DMS153 (cell line): ENCODE data around the gene CASTOR1.
"Not testable (repeated sequence)": the region's sequence is repeated elsewhere in the genome, so short reads cannot be mapped to it uniquely, and the experiment has no call there.

Experiments used
- DNase-seq: peaks from one replicate; lab custom pipeline; 2025; lab: John Stamatoyannopoulos, UW

Gene CASTOR1

DNA sequence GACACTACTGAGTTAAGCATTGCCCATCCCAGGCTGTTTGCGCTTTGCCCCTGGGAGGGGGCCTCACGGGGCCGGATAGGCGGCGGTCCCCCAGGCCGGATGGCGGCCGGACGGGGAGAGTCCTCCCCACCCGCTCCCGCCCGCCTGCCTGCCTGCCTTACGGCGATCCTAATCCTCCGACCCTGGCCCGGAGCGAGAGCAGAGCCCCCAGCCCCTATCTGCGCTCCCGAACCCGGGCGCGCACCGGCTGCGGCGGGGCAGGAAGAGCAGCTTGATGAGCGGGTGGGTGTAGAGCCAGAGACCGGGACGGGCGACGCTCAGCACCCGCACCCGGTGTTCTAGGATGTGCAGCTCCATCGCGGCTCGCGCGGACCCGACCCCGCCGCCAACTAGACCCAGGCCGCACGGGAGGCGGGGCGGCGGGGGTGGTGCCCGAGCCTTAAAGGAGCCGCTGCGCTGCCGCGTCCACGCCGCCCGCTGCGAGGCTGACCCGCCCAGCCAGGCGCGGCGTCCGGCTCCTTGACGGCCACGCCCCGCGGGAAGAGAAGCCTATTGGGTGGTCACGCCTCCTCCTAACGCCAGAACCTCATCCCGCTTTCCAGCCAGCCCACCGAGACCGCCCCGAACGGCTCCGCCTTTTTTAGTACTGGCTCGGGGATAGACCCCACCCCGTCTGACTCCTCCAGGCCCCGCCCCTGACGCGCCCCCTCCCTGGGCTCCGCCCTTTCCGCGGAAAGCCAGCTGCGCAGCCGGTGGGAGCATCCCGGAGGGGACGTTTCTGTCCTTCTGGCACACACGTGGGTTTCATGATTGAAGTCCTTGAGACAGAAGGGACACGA lies at the start of gene CASTOR1:
Gene CASTOR1 (minus strand): TSS at position 365 of the 839 bp plus-strand sequence. CDS start 8 bp downstream, at position 357.
- DNase-seq: peak; percentile 95

DNA sequence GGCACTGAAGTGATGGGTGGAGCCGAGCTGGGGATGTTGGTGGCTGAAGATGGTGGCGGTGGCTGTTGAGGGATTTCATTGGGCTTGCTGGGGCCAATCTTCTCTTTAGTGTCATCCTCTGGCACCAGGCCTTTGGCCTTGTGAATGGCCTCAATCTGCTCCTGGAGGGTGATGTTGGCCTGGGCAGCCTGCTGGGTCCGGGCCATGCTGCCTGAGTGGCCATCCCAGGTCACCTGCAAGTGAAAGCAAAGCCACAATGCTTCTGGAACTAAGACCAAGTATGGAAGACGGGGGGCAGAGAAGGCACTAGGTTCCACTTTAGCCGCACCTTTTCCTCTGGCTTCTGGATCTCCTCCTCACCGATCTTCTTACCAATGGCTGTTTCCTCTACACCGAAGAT lies 49.5 kb upstream of the CASTOR1 start:
- no peak for DNase-seq

DNA sequence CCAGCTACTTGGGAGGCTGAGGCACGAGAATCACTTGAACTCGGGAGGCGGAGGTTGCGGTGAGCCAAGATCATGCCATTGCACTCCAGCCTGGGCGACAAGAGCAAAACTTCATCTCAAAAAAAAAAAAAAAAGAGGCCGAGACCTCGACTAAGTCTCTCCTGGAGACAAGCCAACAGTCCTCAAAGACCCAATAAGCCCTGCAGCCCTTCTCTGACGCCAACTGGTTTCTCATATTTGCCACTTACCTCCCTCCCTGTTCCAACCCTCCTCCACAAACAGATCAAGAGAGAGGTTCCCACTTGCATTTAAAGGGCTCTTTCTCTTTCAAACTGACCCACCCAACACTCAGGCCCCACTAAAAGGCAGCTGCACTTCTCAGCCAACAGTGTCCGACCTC lies 49.0 kb upstream of the CASTOR1 start:
- not testable (repeated sequence) for DNase-seq

DNA sequence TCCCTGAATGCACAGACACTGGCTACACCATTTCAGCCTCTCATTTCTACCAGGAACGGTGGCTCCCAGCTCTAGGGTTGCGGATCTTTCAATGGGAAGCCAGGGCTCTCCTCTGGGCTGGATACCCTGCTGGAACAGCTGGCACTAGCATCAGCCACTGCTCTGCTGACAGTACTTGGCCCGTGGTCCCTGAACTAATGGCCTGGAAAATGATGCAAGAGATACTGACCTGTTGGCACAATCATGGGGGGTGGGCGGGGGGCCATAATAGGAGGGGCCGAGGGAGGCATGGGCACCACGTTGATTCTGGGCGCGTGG lies 48.1 kb upstream of the CASTOR1 start:
- DNase-seq: no peak

DNA sequence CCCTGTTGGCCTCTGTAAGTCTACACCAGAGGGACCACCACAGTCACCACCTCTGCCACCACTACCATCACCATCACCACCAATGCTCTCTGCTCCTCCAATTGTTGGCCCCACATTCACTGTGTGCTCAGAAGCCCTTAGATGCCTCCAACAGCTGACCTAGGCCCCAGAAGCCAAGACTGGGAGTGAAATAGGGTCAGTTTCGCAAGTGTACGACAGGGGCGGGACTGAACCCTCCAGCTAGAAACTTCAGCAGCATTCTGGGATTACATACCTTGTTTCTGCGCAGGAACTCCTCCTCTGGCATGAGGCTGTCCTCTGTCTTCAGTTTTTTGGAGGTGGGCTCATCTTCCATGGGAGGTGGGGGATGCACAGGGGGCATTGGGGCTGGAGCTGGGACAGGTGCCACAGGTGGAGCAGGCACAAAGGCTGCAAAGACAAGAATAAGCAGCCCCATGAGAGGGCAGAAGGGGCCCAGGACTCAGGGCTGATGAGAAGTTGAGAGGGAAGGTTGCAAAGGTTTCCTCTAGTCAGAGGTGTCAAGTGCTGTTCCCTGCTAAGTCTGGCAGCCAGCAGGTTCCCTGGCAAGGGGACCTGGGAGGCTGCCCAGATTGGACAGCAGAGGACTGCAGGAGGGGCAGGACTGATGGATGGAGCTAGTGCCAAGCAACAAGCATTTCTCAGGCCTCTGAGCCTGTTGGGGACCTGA lies 47.6 kb upstream of the CASTOR1 start:
- no peak for DNase-seq

DNA sequence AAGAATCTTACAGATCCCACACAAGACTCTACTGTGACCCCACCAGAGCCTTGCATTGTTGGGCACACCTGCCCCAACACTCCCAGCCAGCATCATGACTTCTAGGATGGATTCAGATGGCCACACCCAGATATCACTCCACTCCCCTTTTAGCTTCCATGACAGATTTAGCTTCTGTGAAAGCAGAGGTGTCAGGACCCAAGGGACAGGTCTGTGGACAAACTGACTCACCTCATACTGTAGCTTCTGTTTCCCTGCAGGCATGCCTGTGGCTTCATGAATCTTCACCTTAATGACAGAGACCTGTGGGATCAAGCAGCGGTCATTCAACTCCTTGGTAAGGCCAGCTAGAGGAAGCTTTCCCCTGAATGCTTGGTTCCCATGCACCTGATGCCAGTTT lies 45.9 kb upstream of the CASTOR1 start:
- DNase-seq: no peak

DNA sequence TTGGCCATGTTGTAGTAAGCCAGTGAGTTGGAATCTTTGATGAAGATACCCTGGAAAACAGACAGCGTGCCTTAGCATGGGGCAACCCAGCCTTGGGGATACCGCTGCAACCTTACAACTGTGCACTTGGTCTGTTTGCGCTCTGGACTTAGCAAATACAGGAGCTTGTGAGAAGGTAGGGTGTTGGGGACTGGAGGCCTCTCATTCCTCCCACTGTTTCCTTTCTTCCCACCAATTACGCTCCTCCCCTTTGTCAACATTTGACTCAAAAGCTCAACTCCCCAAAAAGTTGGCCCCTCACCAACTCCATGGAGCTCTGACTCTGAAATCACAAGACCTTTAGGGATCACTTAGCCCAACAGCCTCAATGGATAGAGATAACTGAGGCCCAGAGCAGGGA lies 45.3 kb upstream of the CASTOR1 start:
- no peak for DNase-seq

DNA sequence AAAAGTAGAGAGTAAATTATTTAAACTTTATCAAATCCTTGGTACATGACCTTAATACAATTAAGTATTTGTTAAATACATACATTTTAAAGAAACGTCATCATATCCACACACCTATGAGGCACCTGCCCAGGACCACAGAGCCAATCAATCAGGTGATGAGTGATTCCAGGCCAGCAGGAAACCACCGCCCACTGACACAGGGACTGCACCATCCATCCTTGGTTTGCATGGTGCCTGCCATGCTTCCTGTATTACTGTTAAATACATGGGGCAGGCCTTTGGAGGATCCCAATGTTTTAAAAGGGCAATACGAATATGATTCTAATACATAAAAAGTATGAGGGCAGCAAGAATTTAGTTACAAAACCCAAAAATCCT lies 44.4 kb upstream of the CASTOR1 start:
- no peak for DNase-seq

DNA sequence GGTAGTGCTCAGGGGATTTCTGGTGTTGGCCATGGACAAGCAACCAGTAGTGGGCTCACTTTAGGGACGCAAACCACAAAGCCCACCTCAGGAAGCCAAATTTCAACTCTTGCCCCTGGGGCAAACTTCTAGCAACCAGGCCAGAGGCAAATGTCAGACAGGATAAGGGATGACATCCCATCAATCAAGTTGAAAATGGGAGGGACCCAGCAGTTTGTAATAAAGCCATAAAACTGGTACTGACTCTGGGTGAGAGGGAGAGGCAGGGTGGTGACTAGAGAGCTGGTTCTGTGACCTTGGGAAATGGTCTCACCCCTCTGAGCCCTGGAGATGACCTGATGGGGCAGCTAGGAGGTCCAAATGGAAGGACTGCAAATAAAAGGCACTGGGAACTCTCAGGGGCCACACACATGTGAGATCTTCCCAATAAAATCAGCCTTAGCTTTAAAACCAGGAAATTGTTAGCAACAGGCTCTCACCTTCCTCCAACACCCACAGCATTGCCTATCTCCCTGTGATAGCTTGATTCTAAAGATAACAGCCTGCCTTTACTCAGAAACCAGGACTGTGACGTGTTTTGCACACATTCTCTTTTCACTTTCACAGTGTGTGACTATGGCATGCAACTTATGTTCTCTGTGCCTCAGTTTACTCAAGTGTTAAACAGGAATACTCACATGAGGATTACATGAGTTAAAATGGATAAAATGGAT lies 43.8 kb upstream of the CASTOR1 start:
- no peak for DNase-seq

DNA sequence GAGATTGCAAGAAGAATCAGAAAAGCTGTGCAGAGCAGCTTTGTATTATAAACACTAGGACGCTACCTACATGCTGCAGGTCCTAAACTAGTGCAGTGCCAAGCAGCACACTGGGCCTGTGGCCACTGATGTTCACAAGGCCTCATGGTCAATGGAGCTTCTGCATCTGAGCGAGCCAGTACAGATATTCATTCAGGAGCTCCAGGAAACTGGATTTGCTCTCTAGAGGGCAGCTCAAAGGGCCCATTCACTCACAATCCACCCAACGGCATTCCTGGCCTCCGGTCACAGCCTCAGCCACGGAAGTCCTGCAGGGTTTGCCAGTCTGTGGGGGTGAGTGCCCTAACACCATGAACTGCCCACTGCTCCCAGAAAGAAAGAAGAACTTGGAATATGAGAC lies 43.2 kb upstream of the CASTOR1 start:
- DNase-seq: no peak

DNA sequence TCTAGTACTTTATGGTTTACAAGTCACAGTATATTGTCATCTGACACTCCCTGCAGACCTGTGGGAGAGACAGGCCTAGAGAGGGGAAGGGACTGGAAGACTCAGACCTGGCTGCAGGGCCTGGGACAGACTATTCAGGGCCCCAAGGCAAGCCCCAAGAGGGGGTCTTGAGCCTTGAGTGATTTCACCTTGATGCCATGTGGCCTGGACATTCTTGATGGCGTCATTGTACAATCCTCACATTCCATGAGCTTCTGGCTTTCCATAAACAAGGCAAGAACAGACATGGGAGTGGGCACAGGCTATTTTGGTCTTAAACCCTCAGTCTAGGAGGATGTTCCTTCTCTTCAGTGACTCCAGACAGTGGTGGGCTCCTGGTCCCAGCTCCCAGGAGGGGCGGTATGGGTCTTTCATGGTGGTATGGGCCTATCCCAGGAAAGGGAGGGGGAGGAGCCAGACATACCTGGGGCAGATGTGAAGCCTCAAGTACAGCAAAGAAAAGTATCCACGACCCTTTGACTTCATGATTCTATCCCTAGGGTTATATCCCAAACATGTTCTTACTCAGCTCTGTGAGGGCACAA lies 39.3 kb upstream of the CASTOR1 start:
- no peak for DNase-seq

DNA sequence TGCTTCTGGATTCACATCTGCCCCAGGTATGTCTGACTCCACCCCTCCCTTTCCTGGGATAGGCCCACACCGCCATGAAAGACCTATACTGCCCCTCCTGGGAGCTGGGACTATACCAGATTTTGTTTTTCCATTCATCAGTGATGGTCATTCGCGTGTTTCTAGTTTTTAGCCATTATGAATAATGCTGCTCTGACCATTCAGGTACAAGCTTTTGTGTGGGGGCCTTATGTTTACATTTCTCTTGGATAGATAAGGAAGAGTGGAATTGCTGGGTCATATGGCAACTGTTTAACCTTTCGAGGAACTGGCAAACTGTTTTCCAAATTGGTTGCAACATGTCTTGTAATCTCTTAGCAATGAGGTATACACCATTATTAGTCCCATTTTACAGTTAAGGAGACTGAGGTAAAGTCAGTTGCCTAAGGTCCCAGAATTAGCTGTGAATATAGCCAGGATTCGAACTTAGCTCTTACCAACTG lies 38.6 kb upstream of the CASTOR1 start:
- no peak for DNase-seq

DNA sequence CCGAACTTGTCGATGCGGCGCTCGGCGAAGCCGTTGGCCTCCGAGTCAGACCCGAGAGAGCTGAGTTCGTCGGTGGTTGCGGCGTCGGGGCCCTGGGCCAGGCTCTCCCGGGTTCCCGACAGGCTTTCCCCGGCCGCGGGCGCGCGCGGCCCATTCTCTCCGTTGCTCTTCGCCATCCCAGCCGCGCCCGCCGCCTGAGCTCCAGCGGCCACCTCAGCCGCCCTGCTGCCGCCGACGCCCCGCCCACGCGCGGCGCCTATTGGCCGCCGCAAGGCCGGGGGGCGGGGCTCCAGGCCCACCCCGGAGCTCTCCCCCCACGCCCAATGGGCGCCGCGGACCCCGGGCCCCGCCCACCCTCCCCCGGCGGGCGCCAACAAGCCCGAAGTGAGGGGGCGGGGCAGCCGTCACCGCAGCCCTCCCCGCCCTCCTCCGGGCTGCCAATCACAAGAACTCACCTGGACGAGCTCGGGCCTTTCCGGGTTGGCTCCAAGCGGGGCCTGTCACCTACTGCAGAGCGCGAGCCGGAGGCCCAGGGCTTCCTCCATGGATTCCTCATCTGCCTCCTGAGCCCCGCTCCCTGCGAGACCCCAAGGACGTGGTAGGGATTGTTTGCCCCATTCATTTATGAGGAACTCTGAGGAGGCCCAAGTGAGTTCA lies 37.5 kb upstream of the CASTOR1 start, which contains the start of gene TBC1D10A:
Gene TBC1D10A (minus strand): TSS at position 236 of the 657 bp plus-strand sequence. CDS start 60 bp downstream, at position 176.
- DNase-seq: peak; percentile 89

DNA sequence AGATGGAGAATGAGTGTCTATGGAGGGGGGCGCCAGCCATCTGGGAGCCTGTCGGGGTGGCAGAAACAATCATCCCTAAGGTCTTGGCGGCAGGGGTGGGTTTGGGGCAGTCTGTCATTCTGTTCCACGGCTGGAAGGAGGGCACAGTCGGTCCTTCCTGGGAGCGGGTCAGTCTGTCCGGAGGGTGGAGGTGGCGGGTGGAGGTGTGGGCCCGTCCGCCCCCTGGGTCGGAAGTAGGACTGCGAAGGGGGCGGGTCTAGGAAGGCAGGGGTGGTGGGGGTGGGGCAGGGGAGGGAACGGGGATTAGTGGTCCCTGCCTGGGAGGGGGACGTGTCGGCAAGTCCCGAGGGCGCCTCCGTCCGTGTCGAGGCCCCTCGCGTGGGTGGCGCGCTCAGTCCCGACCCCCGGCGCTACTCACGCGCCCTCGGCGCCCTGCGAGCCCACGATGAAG lies 37.0 kb upstream of the CASTOR1 start:
- DNase-seq: no peak

DNA sequence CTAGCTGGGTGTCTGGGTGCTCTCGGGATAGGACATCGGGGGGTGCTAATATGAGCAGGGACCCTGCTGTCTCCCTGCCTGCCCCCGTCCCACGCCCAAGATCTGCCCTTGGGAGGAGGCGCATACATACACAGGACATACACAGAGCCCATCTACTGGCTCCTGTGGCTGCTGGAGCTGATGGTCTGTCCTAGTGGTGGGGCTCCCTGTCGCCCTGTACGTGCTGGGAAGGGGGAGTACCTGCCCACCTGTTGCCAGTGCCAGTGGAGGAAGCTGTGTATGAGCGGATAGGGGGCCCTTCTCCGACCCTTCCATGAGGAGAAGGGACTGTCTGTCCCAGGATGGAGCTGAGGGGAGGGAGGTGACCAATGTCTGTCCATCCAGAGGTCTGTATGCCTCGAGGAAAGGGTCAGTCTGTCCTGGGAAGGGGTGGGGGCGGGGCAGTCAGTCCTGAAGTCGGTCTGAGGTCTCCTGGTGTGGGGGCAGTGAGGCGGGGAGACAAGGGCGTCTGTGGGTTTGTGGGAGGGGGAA lies 36.5 kb upstream of the CASTOR1 start:
- DNase-seq: no peak

DNA sequence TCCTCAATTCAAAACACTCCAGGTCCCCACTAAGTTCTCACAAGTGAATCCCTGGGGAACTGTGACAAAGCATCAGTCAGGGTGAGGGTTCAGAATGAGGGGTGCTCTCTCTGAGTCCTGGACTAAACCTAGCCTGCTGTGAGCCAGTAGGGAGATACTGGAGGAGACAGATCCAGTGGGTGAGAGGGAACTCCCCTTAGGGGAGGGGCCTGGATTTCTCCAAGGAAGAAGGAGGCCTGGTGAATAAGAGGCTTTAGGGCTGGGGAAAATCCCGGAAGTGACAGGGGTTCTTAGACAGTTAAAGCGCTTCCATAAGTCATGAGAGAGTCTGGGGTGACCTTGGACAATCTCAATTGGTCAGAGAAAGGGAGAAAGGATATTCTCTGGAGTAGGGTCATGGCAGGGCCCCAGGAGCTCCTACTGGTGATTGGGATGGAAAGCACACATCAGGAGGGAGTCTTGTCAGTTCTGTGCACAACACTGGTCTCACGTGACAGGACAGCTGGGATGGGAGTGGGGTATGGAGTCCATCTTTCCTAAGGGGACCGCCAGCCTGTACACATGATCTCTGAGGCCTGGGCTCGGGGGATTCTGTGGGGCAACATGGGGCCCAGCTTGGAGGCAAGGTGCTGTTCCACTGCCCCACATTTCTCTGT lies 35.9 kb upstream of the CASTOR1 start:
- no peak for DNase-seq

DNA sequence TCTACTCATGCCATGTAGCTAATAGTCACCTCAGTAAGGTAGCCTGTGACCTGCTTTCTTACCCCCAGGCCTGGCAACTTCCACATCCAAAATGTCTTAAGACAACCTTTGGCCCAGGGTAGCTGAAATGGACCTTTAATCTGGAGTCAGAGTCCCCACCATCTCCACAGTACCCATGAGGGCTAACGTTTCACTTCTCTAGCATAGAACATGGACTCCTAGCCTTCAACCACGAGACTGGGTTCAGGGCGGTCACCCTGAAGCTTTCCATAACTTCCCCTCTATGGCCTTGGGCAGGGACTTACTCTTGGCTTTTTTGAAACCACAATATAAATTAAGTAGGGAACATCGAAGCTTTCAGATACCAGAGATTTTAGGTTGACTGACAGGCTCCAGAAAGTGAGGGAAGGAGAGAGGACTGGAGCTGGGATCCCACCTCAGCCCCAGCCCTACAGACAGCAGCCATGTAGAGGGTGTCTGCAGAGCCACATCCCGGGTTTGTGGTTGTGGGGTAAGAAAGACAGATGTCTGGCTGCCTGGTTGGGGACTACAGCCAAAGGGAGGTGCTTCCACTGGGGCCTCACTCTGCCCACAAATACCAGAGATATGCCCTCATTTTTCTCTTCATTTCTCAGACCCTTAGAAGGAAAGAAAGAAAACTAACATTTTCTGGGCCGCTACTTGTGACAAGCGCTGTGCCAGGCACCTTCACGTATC lies 34.9 kb upstream of the CASTOR1 start:
- DNase-seq: no peak

DNA sequence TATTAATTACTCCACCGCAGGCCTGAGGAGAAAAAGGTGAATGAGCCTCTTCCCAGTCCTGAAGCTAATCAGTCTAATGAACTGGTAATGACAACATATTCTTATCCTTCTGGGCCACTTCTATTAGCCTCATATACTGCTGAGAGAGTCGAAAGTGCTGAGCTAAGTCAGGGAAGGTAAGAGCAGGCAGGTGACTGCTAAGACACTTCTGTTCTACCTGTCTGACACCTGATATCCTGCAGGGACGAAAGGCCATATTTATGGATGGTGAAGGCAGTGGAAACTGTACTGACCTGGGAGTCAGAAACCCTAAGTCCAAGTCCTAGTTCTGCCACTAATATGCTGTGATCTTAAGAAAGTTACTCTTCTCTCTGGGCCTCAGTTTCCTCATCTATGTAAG lies 33.9 kb upstream of the CASTOR1 start:
- no peak for DNase-seq

DNA sequence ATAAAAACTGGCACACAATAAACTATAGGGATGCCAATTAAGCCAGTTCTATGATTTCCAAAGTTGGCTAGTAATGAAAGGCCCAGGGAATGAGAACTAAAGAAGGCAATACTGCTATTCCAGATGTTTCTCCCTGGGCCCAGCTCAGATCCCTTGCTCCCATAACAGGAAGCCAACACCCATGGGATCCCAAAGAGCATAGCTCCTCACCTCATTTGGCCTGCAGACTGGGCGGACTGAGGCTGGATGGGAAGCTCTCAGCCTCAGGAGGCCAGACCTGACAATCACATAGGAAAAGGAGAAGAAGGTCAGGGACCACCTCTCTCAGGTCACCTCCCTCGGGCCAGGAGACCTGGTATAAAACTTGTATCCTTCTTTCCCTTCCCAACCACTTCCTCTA lies 32.2 kb upstream of the CASTOR1 start:
- no peak for DNase-seq

DNA sequence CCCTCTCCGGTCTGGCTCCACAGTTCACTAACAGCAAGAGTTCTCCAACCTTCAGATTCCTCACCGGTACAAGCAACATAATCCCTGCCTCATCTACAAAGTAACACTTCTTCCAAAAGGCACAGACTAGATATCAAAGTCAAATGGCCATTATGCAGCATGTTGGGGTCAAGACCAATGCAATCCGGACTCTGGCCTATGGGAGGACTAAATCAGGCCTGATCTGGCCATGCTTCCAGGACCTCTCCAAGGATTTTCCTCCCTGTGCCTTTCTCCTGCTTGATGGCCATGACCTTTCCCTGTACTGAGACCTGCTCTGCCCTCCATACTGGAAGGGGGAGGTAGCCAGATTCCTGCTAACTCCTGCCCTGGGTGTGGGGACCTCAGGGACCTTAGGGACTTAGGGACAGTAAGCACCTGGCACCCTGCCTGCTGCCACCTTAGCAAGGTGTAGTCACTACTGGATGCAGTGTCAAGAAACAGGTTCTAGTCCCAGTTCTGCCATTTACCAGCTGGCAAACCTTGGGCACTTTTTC lies 30.8 kb upstream of the CASTOR1 start:
- no peak for DNase-seq
